Measurements from ENCODE around the gene SUPT6H.

The SUPT6H gene

GRCh38 chr17:28702026-28702751 lies 40.2 kb downstream of the SUPT6H start:
- no peak for DNase-seq (ENCODE audit: low read depth)

- DNase-seq (ENCODE audit: low read depth): no peak
Observed at GRCh38 chr17:28702752-28703150, 40.7 kb downstream of the SUPT6H start.

- no peak for DNase-seq (ENCODE audit: low read depth)
Observed at GRCh38 chr17:28703552-28704218, 41.7 kb downstream of the SUPT6H start.

GRCh38 chr17:28704219-28704858 lies 42.3 kb downstream of the SUPT6H start:
- DNase-seq (ENCODE audit: low read depth): no peak

- DNase-seq (ENCODE audit: low read depth): no peak
Observed at GRCh38 chr17:28705074-28705659, 43.2 kb downstream of the SUPT6H start.

GRCh38 chr17:28705728-28706334 lies 43.8 kb downstream of the SUPT6H start:
- no peak for DNase-seq (ENCODE audit: low read depth)

- DNase-seq (ENCODE audit: low read depth): no peak
Observed at GRCh38 chr17:28706471-28707338, 44.7 kb downstream of the SUPT6H start.

GRCh38 chr17:28707339-28707720 lies 45.3 kb downstream of the SUPT6H start:
- no peak for DNase-seq (ENCODE audit: low read depth)

- peak; percentile 87 for DNase-seq (ENCODE audit: low read depth)
Observed at GRCh38 chr17:28710861-28711722, 49.1 kb downstream of the SUPT6H start.

GRCh38 chr17:28711723-28712031 lies 49.7 kb downstream of the SUPT6H start, which contains the start of gene PROCA1:
Gene PROCA1, minus strand, starts transcription at chr17:28711888. Its CDS starts 228 bp downstream, at chr17:28711660.
- DNase-seq (ENCODE audit: low read depth): no peak

GRCh38 chr17:28712032-28712704 lies 50.2 kb downstream of the SUPT6H start:
- DNase-seq (ENCODE audit: low read depth): no peak

GRCh38 chr17:28712705-28713415 lies 50.9 kb downstream of the SUPT6H start:
- no peak for DNase-seq (ENCODE audit: low read depth)

- DNase-seq (ENCODE audit: low read depth): no peak
Observed at GRCh38 chr17:28714281-28714680, 52.3 kb downstream of the SUPT6H start.

GRCh38 chr17:28715217-28715616 lies 53.2 kb downstream of the SUPT6H start:
- no peak for DNase-seq (ENCODE audit: low read depth)

- DNase-seq (ENCODE audit: low read depth): peak; percentile 47
Observed at GRCh38 chr17:28716740-28717577, 55.0 kb downstream of the SUPT6H start.

GRCh38 chr17:28717578-28718332 lies 55.8 kb downstream of the SUPT6H start, which contains the start of gene RAB34:
Gene RAB34, minus strand, starts transcription at chr17:28717868. Its CDS starts 602 bp downstream, at chr17:28717266.
- DNase-seq (ENCODE audit: low read depth): peak; percentile 85

GRCh38 chr17:28718333-28719020 lies 56.5 kb downstream of the SUPT6H start:
- peak; percentile 14 for DNase-seq (ENCODE audit: low read depth)
